Left lung (tissue), 10 donors: ENCODE results near the gene LINGO1. TPM values are rescaled to one million over a fixed set of nuclear protein-coding genes. Genes with fewer than 3 reads are reported as not detected.

Experiments
- ATAC-seq: fragments of 200-7000 bp; cut with Tn5 transposase; one replicate; pipeline ENCODE4 v1.9.1; 2020; ENCODE audit warnings: moderate library complexity
- DNase-seq, 4 donors: peaks; one replicate each; pipeline ENCODE4 v3.0.0-alpha.2; 2013 to 2020
- H3K27ac ChIP-seq, 2 donors: fragments of 200-600 bp; sonication (generic) in 1 of 2; one replicate each; pipeline versions ENCODE4 v1.5.0 to v1.8.0; 2020 to 2021
- H3K27me3 ChIP-seq, 2 donors: fragments of 200-600 bp; sonication (generic) in 1 of 2; one replicate each; pipeline versions ENCODE4 v1.5.0 to v1.8.0; 2020 to 2021
- H3K36me3 ChIP-seq, 2 donors: fragments of 200-600 bp; sonication (generic) in 1 of 2; one replicate each; pipeline versions ENCODE4 v1.5.0 to v1.8.0; 2020 to 2021
- H3K4me1 ChIP-seq, 2 donors: fragments of 200-600 bp; one replicate each; pipeline ENCODE4 v1.8.0; 2021
- H3K4me3 ChIP-seq, 2 donors: fragments of 200-600 bp; sonication (generic) in 1 of 2; one replicate each; pipeline versions ENCODE4 v1.5.0 to v1.8.0; 2020 to 2021; ENCODE audit warnings: mild to moderate bottlenecking in 1 of 2
- H3K9me3 ChIP-seq, 2 donors: fragments of 200-600 bp; sonication (generic) in 1 of 2; one replicate each; pipeline versions ENCODE4 v1.5.0 to v1.8.0; 2020 to 2021
- intact Hi-C, 2 donors: fragments of 100-400 bp; cut with DNase I; formaldehyde crosslinking; loops; one replicate each; pipeline versions ENCODE4 v1.11.2 to v1.14.2; 2022
- polyA plus RNA-seq, 6 donors: library from polyadenylated mRNA; unstranded; fragments of 120-200 nt; gene quantifications; one replicate each; pipeline ENCODE4 v1.2.1, GENCODE V29; 2013; ENCODE audit not compliant: insufficient read length in 6 of 6
- total RNA-seq, 2 donors: library from RNA; stranded (reverse); fragmentation: NEBNext Ultra II Directional; extraction: Animal tissue kit (Norgen Biotek cat#: 25700); gene quantifications; one replicate each; pipeline ENCODE4 v1.2.1, GENCODE V29; 2021
- TF ChIP-seq, protein P1 (sequence below), 2 donors: fragments of 200-600 bp; sonication (generic) in 1 of 2; IDR thresholded peaks; one replicate each; pipeline versions ENCODE4 v1.5.0 to v1.8.0; 2021; ENCODE audit warnings: antibody characterized with exemption in 2 of 2
- donor health status: DM: no; HTN: yes; CAD: no.
- donor health status: DM: no; HTN: no; CAD: no.

LINGO1 gene
- total and polyA plus RNA-seq, 8 donors = 0.99 to 19.6 (median 14.1) TPM

DNA sequence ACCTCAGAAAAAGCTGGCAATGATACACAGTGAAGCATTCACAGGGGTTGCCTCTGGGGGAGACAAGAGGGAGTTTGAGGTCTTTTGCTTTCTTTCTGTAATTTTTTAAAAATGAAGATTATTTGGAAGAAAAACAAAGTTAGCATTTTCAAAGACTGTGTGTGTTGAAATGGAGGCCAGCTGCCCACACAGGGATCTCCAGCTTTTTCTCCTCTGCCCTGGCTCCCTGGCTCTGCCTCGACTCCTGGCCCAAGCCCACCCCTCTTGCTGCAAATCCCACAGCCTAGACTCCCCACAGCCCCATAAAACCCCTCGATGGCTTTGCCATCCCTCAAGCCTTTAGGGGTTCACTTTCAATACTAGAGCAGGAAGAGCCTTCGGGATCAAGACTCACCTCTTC is 68.4 kb downstream of the LINGO1 start:
- H3K9me3 ChIP-seq = no peaks in the 10 kb centered on the region
- TF ChIP-seq, protein P1, sequence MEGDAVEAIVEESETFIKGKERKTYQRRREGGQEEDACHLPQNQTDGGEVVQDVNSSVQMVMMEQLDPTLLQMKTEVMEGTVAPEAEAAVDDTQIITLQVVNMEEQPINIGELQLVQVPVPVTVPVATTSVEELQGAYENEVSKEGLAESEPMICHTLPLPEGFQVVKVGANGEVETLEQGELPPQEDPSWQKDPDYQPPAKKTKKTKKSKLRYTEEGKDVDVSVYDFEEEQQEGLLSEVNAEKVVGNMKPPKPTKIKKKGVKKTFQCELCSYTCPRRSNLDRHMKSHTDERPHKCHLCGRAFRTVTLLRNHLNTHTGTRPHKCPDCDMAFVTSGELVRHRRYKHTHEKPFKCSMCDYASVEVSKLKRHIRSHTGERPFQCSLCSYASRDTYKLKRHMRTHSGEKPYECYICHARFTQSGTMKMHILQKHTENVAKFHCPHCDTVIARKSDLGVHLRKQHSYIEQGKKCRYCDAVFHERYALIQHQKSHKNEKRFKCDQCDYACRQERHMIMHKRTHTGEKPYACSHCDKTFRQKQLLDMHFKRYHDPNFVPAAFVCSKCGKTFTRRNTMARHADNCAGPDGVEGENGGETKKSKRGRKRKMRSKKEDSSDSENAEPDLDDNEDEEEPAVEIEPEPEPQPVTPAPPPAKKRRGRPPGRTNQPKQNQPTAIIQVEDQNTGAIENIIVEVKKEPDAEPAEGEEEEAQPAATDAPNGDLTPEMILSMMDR (IDR thresholded peaks at IDR 0.05) = no peak
- no peaks in the 10 kb centered on the region for H3K27me3 ChIP-seq
- H3K4me1 ChIP-seq = peaks cover 0 to 5% of the 10 kb centered on the region in 2 donors
- no peak for DNase-seq
- no peak for ATAC-seq
- intact Hi-C loops = no loop called here
- no peak overlapping the region for H3K27ac ChIP-seq
- no peak overlapping the region for H3K4me3 ChIP-seq
- no peaks in the 10 kb centered on the region for H3K36me3 ChIP-seq

DNA sequence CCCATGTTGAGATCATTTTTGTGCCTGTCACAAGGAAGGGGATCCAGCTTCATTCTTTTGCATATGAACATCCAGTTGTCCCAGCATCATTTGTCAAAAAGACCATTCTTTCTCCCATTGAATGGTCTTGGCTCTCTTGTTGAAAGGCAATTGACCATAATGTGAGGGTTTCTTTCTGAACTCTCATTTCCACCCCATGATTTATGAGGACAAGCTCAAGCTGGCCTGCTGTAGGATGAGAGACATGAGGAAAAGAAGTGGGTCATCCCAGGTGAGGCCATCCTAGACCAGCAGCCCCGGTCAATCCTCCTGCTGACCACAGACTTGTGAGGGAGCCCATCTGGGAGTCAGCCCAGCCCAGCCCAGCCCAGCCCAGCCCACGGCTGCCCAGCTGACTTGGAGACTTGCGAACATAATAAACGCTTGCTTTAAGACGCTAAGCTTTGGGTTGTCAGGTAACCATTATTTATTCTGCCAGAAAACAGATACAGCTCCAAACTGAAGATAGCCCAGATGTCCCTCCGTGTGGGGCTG is 69.0 kb downstream of the LINGO1 start:
- no peaks in the 10 kb centered on the region for H3K9me3 ChIP-seq
- no peak for ATAC-seq
- no peaks in the 10 kb centered on the region for H3K36me3 ChIP-seq
- no peak overlapping the region for H3K27ac ChIP-seq
- no peaks in the 10 kb centered on the region for H3K27me3 ChIP-seq
- TF ChIP-seq, protein P1 (IDR thresholded peaks at IDR 0.05) = no peak
- H3K4me1 ChIP-seq = no peaks in the 10 kb centered on the region
- no peak overlapping the region for H3K4me3 ChIP-seq
- DNase-seq = peak in 1 of 4 donors; percentile 60
- intact Hi-C loops = no loop called here

Other genes with a start within 250 kb of the LINGO1 start
- gene PEAK1, start 212.8 kb downstream of the LINGO1 start, total RNA-seq = 10 to 100 TPM; 84.2 to 86.9 TPM
- gene PEAK1, start 212.8 kb downstream of the LINGO1 start, polyA plus RNA-seq = 10 to 100 TPM; 58.3 to 67.2 (median 62.3) TPM
- 10 to 100 TPM; 34.9 to 40.3 TPM for gene HMG20A, start 212.0 kb downstream of the LINGO1 start, total RNA-seq
- gene HMG20A, start 212.0 kb downstream of the LINGO1 start, polyA plus RNA-seq = 10 to 100 TPM; 72.7 to 93.5 (median 79.6) TPM